HCT116 (cell line): ENCODE measurements around the gene CASZ1. TPM values are rescaled to one million over a fixed set of nuclear protein-coding genes. Genes with fewer than 3 reads are reported as not detected.

Source experiments
- ATAC-seq: fragments of 200-7000 bp; cut with Tn5 transposase; 2 replicates; pipeline ENCODE4 v1.9.1; 2020; ENCODE audit warnings: mild to moderate bottlenecking, moderate library complexity
- BruUV-seq: library from RNA; stranded (reverse); fragments of 400-500 nt; replicated peaks from 2 replicates; lab custom pipeline; 2021; lab: Mats Ljungman, UMichigan
- CTCF ChIA-PET: fragments of 300-600 bp; sonication (Branson Sonifier 250); formaldehyde crosslinking; loops from one replicate; lab custom pipeline; 2021; ENCODE audit warnings: antibody characterized with exemption; lab: Charles Lee
- POLR2A ChIA-PET: fragments of 300-600, 350-600 bp; sonication (Branson Sonifier 250); formaldehyde crosslinking; loops from one replicate; lab custom pipeline; 2021; ENCODE audit warnings: antibody characterized with exemption; lab: Charles Lee
- RAD21 ChIA-PET, 2 experiments: fragments of 300-600 bp; sonication (Branson Sonifier 250); formaldehyde crosslinking; loops; one replicate each; lab custom pipeline; 2023; ENCODE audit warnings: low total read pairs in 2 of 2; ENCODE audit not compliant: uncharacterized antibody in 2 of 2, unreplicated experiment in 2 of 2, low non-redundant PET in 1 of 2; lab: Charles Lee
- DNase-seq: peaks from one replicate; pipeline ENCODE4 v3.0.0-alpha.2; 2010; ENCODE audit warnings: low read depth, low spot score
- H2AFZ ChIP-seq: fragments of 200-600 bp; shearing (Covaris generic), sonication (generic); 2 replicates; pipeline ENCODE4 v1.6.1; 2017; ENCODE audit warnings: low read depth, mixed run types, mixed read lengths, antibody characterized with exemption, low read length; ENCODE audit not compliant: poor library complexity, severe bottlenecking
- H3K27ac ChIP-seq: 2 replicates; pipeline ENCODE4 v1.5.1; 2012; ENCODE audit warnings: low read depth, low read length
- H3K27me3 ChIP-seq: fragments of 200-600 bp; sonication (generic); 2 replicates; pipeline ENCODE4 v1.6.1; 2016; ENCODE audit warnings: mixed run types, low read length, mixed read lengths; ENCODE audit not compliant: insufficient read depth
- H3K36me3 ChIP-seq, 2 experiments: fragments of 200-500 bp in 1 of 2; fragments of 200-600 bp in 1 of 2; sonication (Bioruptor generic) in 1 of 2; sonication (generic) in 1 of 2; 2 replicates each; pipeline versions ENCODE4 v1.5.1 to v1.6.1; 2014 to 2016; ENCODE audit warnings: low read length in 2 of 2, inconsistent platforms in 1 of 2, mixed read lengths in 1 of 2, mixed run types in 1 of 2; ENCODE audit not compliant: insufficient read depth in 2 of 2, control insufficient read depth in 1 of 2
- H3K4me1 ChIP-seq, 2 experiments: fragments of 200-600 bp in 1 of 2; sonication (generic) in 1 of 2; 2 replicates each; pipeline versions ENCODE4 v1.5.1 to v1.6.1; 2012 to 2017; ENCODE audit warnings: low read length in 2 of 2, inconsistent platforms in 1 of 2, mild to moderate bottlenecking in 1 of 2, mixed read lengths in 1 of 2, mixed run types in 1 of 2, moderate library complexity in 1 of 2; ENCODE audit not compliant: insufficient read depth in 2 of 2, control insufficient read depth in 1 of 2
- H3K4me2 ChIP-seq: fragments of 200-600 bp; sonication (generic); 2 replicates; pipeline ENCODE4 v1.6.1; 2017; ENCODE audit warnings: mixed run types, low read length, mixed read lengths
- H3K4me3 ChIP-seq, 2 experiments: fragments of 200-600 bp in 1 of 2; sonication (generic) in 1 of 2; replicated peaks in 1 of 2; 2 replicates each; pipeline ENCODE4 v1.5.1; 2011 to 2016; ENCODE audit warnings: low read length in 2 of 2, control low read depth in 1 of 2, low read depth in 1 of 2, mild to moderate bottlenecking in 1 of 2, mixed read lengths in 1 of 2, mixed run types in 1 of 2
- H3K79me2 ChIP-seq: fragments of 200-600 bp; sonication (generic); 2 replicates; pipeline ENCODE4 v1.6.1; 2017; ENCODE audit warnings: mild to moderate bottlenecking, mixed run types, low read length, moderate library complexity, mixed read lengths; ENCODE audit not compliant: insufficient read depth
- H3K9ac ChIP-seq: fragments of 200-600 bp; sonication (generic); 2 replicates; pipeline ENCODE4 v1.6.1; 2016; ENCODE audit warnings: low read length, mixed read lengths
- H3K9me2 ChIP-seq: fragments of 200-600 bp; sonication (generic), shearing (Covaris generic); 2 replicates; pipeline ENCODE4 v1.6.1; 2017; ENCODE audit warnings: mixed run types, mild to moderate bottlenecking, moderate library complexity; ENCODE audit not compliant: insufficient read depth
- H3K9me3 ChIP-seq, 2 experiments: fragments of 200-500 bp in 1 of 2; fragments of 200-600 bp in 1 of 2; sonication (Bioruptor generic) in 1 of 2; sonication (generic) in 1 of 2; 2 replicates each; pipeline ENCODE4 v1.6.1; 2014 to 2017; ENCODE audit warnings: low read length in 2 of 2, mixed read lengths in 2 of 2, inconsistent platforms in 1 of 2, low read depth in 1 of 2, mild to moderate bottlenecking in 1 of 2, mixed run types in 1 of 2, moderate library complexity in 1 of 2; ENCODE audit not compliant: control insufficient read depth in 1 of 2, insufficient read depth in 1 of 2
- H4K20me1 ChIP-seq: fragments of 200-600 bp; sonication (generic), shearing (Covaris generic); 2 replicates; pipeline ENCODE4 v1.6.1; 2017; ENCODE audit warnings: mixed run types, mild to moderate bottlenecking, moderate library complexity; ENCODE audit not compliant: insufficient read depth
- CBX3 ChIP-seq: IDR thresholded peaks from 2 replicates; pipeline ENCODE4 v1.6.1; 2012; ENCODE audit warnings: low read depth
- CEBPB ChIP-seq: IDR thresholded peaks from 2 replicates; pipeline ENCODE4 v1.6.1; 2012; ENCODE audit warnings: low read depth
- EGR1 ChIP-seq: IDR thresholded peaks from 2 replicates; pipeline ENCODE4 v1.6.1; 2012; ENCODE audit warnings: low read depth
- EZH2 ChIP-seq: fragments of 200-600 bp; sonication (generic); IDR thresholded peaks from 2 replicates; pipeline ENCODE4 v1.6.1; 2017; ENCODE audit warnings: antibody characterized with exemption, mixed run types
- JUND ChIP-seq: IDR thresholded peaks from 2 replicates; pipeline ENCODE4 v1.6.1; 2012
- POLR2A ChIP-seq: IDR thresholded peaks from 2 replicates; pipeline ENCODE4 v1.7.0; 2011; ENCODE audit warnings: borderline replicate concordance; ENCODE audit not compliant: insufficient read depth, insufficient read length; ENCODE audit errors: extremely low read depth
- POLR2AphosphoS5 ChIP-seq: IDR thresholded peaks from 2 replicates; pipeline ENCODE4 v1.6.1; 2011; ENCODE audit warnings: mild to moderate bottlenecking, low read depth, low read length, moderate library complexity
- RAD21 ChIP-seq: IDR thresholded peaks from 2 replicates; pipeline ENCODE4 v1.6.1; 2012; ENCODE audit warnings: low read depth, mild to moderate bottlenecking
- SP1 ChIP-seq: IDR thresholded peaks from 2 replicates; pipeline ENCODE4 v1.6.1; 2012; ENCODE audit warnings: low read depth
- SRF ChIP-seq: IDR thresholded peaks from 2 replicates; pipeline ENCODE4 v1.6.1; 2012; ENCODE audit warnings: low read depth
- ZNF274 ChIP-seq: fragments of 200-500 bp; sonication (Bioruptor generic); IDR thresholded peaks from 2 replicates; pipeline ENCODE4 v1.6.1; 2014; ENCODE audit warnings: mild to moderate bottlenecking, low read depth, low read length, inconsistent platforms
- intact Hi-C: fragments of 100-400 bp; cut with micrococcal nuclease; formaldehyde crosslinking; loops from 2 replicates; pipeline ENCODE4 v1.10.0; 2022
- total RNA-seq: library from RNA; stranded (reverse); gene quantifications from one replicate; pipeline ENCODE4 v1.2.1, GENCODE V29; 2021; ENCODE audit not compliant: unreplicated experiment
- TF ChIP-seq, protein P1 (sequence below): IDR thresholded peaks from 2 replicates; pipeline ENCODE4 v1.6.1; 2011; ENCODE audit warnings: mild to moderate bottlenecking, low read length, moderate library complexity; ENCODE audit not compliant: insufficient replicate concordance; ENCODE audit errors: extremely low read depth
- TF ChIP-seq, protein P2 (sequence below): IDR thresholded peaks from 2 replicates; pipeline ENCODE4 v1.6.1; 2012
- TF ChIP-seq, protein P3 (sequence below): IDR thresholded peaks from 2 replicates; pipeline ENCODE4 v1.6.1; 2012

Gene CASZ1
- total RNA-seq, 1 experiment from 2014 or later, result 7.7 TPM

DNA sequence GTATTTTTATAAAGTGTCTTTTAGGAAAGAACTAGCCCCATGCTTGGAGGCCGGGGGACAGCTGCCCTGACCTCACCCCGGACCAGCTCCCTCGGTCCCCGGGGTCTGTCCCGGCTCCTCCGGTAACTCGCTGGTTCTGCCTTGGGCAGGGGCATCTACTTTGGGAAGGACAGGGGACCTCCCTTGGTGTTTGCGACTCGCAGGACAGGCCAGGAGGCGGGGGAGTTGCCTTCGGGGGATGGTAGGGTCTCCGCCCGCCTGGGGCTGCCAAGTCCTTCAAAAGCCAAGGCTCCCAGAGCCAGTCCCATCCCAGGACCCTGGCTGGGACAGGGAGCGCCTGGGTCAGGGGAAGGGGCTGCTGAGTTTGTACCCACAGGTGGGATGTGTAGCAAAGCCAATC lies 163.8 kb downstream of the CASZ1 start (continued):
- TF ChIP-seq, protein P1, sequence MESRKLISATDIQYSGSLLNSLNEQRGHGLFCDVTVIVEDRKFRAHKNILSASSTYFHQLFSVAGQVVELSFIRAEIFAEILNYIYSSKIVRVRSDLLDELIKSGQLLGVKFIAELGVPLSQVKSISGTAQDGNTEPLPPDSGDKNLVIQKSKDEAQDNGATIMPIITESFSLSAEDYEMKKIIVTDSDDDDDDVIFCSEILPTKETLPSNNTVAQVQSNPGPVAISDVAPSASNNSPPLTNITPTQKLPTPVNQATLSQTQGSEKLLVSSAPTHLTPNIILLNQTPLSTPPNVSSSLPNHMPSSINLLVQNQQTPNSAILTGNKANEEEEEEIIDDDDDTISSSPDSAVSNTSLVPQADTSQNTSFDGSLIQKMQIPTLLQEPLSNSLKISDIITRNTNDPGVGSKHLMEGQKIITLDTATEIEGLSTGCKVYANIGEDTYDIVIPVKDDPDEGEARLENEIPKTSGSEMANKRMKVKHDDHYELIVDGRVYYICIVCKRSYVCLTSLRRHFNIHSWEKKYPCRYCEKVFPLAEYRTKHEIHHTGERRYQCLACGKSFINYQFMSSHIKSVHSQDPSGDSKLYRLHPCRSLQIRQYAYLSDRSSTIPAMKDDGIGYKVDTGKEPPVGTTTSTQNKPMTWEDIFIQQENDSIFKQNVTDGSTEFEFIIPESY, result no peak
- TF ChIP-seq, protein P2, sequence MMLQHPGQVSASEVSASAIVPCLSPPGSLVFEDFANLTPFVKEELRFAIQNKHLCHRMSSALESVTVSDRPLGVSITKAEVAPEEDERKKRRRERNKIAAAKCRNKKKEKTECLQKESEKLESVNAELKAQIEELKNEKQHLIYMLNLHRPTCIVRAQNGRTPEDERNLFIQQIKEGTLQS, result no peak
- TF ChIP-seq CEBPB, result no peak
- TF ChIP-seq, protein P3, sequence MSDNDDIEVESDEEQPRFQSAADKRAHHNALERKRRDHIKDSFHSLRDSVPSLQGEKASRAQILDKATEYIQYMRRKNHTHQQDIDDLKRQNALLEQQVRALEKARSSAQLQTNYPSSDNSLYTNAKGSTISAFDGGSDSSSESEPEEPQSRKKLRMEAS, result no peak
- TF ChIP-seq, all 23 proteins: peak for 0

DNA sequence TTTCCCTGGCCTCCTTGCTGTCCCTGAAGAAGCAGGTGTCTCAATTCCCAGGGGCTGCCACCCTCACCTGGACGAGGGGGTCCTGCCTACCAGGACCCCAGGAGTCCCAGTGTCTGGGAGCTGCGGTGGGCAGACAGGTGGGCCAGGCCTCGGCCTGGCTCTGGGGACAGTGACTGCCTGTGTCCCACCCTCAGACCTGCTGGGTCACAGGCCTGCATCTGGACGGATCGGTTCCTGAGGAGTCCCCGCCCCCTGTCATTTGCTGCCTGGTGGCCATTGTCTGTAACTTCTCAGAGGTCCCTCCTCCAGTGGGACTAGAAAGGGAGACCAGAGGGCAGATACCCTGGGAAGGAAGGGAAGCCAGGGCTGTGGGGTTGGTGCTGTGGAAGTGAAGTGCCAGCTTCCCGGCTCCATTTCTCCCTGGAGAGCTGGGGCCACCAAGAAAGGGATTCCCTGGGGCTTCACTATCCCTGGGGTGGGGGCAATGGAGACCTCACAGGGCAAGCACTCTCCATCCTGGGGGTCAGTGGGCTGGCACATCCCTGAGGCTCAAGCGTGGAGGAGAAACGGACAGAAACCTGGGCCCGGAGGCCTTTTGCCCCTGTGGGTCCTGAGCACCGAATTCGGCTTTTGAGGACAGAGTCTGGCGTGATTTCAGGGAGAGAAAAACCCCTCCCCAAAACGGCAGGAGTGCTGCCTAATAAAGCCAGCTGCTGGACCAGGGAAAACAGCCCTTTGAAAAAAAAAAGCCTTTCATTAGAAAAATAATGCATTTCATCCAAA lies 164.4 kb downstream of the CASZ1 start:
- Histone ChIP-seq H3K27ac (no peak overlapping the region), H4K20me1 (no peaks in the 10 kb centered on the region), H2AFZ (no peak overlapping the region), H3K9me3 (no peaks in the 10 kb centered on the region), H3K9me2 (no peaks in the 10 kb centered on the region), H3K27me3 (no peaks in the 10 kb centered on the region), H3K4me1 (peaks cover 0 to 7% of the 10 kb centered on the region in 2 experiments; a peak in 1 of 4 replicates), H3K36me3 (no peaks in the 10 kb centered on the region), H3K9ac (no peak overlapping the region), H3K4me3 (no peak overlapping the region), H3K4me2 (no peak overlapping the region), H3K79me2 (no peaks in the 10 kb centered on the region)
- DNase-seq, result no peak
- no TSS peak for BruUV-seq
- ChIA-PET RAD21 (no interaction called here), CTCF (no interaction called here), POLR2A (no interaction called here)
- intact Hi-C loops, result no loop called here
- no peak for TF ChIP-seq ZNF274
- no peak for TF ChIP-seq CEBPB
- no peak for TF ChIP-seq POLR2AphosphoS5
- no peak for TF ChIP-seq EZH2
- no peak for TF ChIP-seq RAD21
- no peak for TF ChIP-seq EGR1
- no peak for TF ChIP-seq CBX3
- TF ChIP-seq POLR2A, result no peak
- TF ChIP-seq SRF, result no peak
- TF ChIP-seq JUND, result no peak
- TF ChIP-seq SP1, result no peak
- no peak for ATAC-seq
